ENCODE data around the gene GPATCH2. TPM values are rescaled to one million over a fixed set of nuclear protein-coding genes. Genes with fewer than 3 reads are reported as not detected.
"Not testable (repeated sequence)": the region's sequence is repeated elsewhere in the genome, so short reads cannot be mapped to it uniquely, and the experiment has no call there.

GPATCH2 gene
- total RNA-seq, 4 donors from 2014 or later = 10.4 to 22.7 (median 12.1) TPM

GRCh38 chr1:217407534-217408001 is 223.3 kb downstream of the GPATCH2 start:
- TF ChIP-seq CTCF (IDR thresholded peaks at IDR 0.05) = no peak
- DNase-seq (ENCODE audit: low spot score) (no peak), ATAC-seq (ENCODE audit: low FRiP score) (no peak)

- no peak for DNase-seq (ENCODE audit: low spot score)
- ATAC-seq (ENCODE audit: low FRiP score) = no peak
- no peak for TF ChIP-seq CTCF (IDR thresholded peaks at IDR 0.05)
These were observed 227.7 kb downstream of the GPATCH2 start for GRCh38 chr1:217403026-217403720.

GRCh38 chr1:217402301-217402700 is 228.6 kb downstream of the GPATCH2 start:
- no peak for TF ChIP-seq CTCF (IDR thresholded peaks at IDR 0.05)
- DNase-seq (ENCODE audit: low spot score) = no peak
- ATAC-seq (ENCODE audit: low FRiP score) = no peak

- no peak for TF ChIP-seq CTCF (IDR thresholded peaks at IDR 0.05)
- DNase-seq (ENCODE audit: low spot score) (no peak), ATAC-seq (ENCODE audit: low FRiP score) (no peak)
These were observed 237.0 kb downstream of the GPATCH2 start for GRCh38 chr1:217393896-217394295.

- TF ChIP-seq CTCF (IDR thresholded peaks at IDR 0.05) = no peak
- ATAC-seq (ENCODE audit: low FRiP score) (no peak), DNase-seq (ENCODE audit: low spot score) (no peak)
These were observed 238.4 kb downstream of the GPATCH2 start for GRCh38 chr1:217392441-217392840.

GRCh38 chr1:217389895-217390294 is 241.0 kb downstream of the GPATCH2 start:
- ATAC-seq (ENCODE audit: low FRiP score) (no peak), DNase-seq (ENCODE audit: low spot score) (no peak)
- TF ChIP-seq CTCF (IDR thresholded peaks at IDR 0.05) = no peak

- DNase-seq (ENCODE audit: low spot score) (no peak), ATAC-seq (ENCODE audit: low FRiP score) (no peak)
- TF ChIP-seq CTCF (IDR thresholded peaks at IDR 0.05) = no peak
These were observed 242.3 kb downstream of the GPATCH2 start for GRCh38 chr1:217388522-217389065.

- DNase-seq (ENCODE audit: low spot score) = not testable (repeated sequence)
These were observed 249.1 kb downstream of the GPATCH2 start for GRCh38 chr1:217381773-217382172.

GRCh38 chr1:217379804-217380203 is 251.1 kb downstream of the GPATCH2 start:
- DNase-seq (ENCODE audit: low spot score); ATAC-seq (ENCODE audit: low FRiP score): not testable (repeated sequence)

More at GRCh38 chr1:217381773-217382172, 249.1 kb downstream of the GPATCH2 start:
- not testable (repeated sequence) for ATAC-seq (ENCODE audit: low FRiP score)

Measured in omental fat pad (tissue), 4 donors.